Measurements from ENCODE around the gene SLC31A1. TPM values are rescaled to one million over a fixed set of nuclear protein-coding genes. Genes with fewer than 3 reads are reported as not detected.

The SLC31A1 gene
- total and polyA plus RNA-seq, 2 of the 13 experiments (the other 11 are each of a cell fraction or from before 2014, with no cell fraction given), result 62.9 to 70.0 TPM

DNA sequence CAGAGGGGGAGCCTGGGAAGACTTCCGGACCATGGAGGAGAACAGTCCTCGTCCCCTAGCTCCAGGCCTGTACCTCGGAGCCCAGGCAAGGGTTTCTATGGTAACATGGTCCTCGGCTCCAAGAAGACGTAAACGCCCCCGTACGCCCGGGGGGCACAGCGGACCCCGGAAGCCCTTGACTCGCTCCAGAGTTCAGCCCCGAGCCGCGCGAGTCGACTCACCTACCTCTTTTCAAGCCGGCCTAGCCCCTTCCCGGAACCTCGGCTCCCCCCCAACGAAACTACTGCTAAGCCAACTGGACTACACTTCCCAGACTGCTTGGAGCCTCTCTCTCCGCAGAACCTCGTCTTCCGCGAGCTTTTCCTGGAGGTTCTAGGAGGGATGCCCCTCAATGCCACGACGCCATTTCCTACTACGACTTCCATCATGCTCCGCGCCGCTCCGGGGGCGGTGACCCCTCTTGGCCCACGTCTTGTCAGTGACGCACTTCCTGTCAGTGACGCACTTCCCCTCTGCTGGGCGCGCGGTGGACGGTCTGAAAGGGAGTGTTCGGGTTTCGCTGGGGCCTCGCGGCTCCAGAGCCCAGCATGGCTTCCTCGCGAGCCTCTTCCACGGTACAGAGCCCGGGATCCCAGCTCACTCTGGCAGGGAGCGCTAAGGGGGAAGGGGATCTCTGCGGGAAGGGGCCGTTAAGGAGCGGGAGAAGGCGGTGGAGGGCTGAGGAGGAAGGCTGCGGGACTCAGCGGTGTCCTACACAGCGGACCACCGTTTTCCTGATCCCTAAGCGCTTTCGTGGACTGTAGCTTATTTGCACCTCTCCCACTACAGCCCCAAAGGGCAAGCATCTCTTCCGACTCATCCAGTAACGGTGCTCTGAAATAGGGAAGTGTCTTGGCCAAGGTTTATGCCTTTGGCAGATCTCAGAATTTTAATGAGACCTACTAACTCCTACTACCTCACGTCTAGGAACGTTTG is 54.1 kb downstream of the SLC31A1 start, which contains the start of the genes CDC26 and PRPF4 (continued):
- TF ChIP-seq, protein P1, sequence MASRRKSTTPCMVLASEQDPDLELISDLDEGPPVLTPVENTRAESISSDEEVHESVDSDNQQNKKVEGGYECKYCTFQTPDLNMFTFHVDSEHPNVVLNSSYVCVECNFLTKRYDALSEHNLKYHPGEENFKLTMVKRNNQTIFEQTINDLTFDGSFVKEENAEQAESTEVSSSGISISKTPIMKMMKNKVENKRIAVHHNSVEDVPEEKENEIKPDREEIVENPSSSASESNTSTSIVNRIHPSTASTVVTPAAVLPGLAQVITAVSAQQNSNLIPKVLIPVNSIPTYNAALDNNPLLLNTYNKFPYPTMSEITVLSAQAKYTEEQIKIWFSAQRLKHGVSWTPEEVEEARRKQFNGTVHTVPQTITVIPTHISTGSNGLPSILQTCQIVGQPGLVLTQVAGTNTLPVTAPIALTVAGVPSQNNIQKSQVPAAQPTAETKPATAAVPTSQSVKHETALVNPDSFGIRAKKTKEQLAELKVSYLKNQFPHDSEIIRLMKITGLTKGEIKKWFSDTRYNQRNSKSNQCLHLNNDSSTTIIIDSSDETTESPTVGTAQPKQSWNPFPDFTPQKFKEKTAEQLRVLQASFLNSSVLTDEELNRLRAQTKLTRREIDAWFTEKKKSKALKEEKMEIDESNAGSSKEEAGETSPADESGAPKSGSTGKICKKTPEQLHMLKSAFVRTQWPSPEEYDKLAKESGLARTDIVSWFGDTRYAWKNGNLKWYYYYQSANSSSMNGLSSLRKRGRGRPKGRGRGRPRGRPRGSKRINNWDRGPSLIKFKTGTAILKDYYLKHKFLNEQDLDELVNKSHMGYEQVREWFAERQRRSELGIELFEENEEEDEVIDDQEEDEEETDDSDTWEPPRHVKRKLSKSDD (CRISPR knock-in tag; IDR thresholded peaks at IDR 0.05; ENCODE audit: low read depth), result peak; percentile 58; the same call in 1 of the 2 replicates
- TF ChIP-seq, protein P2, sequence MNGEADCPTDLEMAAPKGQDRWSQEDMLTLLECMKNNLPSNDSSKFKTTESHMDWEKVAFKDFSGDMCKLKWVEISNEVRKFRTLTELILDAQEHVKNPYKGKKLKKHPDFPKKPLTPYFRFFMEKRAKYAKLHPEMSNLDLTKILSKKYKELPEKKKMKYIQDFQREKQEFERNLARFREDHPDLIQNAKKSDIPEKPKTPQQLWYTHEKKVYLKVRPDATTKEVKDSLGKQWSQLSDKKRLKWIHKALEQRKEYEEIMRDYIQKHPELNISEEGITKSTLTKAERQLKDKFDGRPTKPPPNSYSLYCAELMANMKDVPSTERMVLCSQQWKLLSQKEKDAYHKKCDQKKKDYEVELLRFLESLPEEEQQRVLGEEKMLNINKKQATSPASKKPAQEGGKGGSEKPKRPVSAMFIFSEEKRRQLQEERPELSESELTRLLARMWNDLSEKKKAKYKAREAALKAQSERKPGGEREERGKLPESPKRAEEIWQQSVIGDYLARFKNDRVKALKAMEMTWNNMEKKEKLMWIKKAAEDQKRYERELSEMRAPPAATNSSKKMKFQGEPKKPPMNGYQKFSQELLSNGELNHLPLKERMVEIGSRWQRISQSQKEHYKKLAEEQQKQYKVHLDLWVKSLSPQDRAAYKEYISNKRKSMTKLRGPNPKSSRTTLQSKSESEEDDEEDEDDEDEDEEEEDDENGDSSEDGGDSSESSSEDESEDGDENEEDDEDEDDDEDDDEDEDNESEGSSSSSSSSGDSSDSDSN (CRISPR knock-in tag; IDR thresholded peaks at IDR 0.05), result peak; percentile 75
- TF ChIP-seq, protein P3, sequence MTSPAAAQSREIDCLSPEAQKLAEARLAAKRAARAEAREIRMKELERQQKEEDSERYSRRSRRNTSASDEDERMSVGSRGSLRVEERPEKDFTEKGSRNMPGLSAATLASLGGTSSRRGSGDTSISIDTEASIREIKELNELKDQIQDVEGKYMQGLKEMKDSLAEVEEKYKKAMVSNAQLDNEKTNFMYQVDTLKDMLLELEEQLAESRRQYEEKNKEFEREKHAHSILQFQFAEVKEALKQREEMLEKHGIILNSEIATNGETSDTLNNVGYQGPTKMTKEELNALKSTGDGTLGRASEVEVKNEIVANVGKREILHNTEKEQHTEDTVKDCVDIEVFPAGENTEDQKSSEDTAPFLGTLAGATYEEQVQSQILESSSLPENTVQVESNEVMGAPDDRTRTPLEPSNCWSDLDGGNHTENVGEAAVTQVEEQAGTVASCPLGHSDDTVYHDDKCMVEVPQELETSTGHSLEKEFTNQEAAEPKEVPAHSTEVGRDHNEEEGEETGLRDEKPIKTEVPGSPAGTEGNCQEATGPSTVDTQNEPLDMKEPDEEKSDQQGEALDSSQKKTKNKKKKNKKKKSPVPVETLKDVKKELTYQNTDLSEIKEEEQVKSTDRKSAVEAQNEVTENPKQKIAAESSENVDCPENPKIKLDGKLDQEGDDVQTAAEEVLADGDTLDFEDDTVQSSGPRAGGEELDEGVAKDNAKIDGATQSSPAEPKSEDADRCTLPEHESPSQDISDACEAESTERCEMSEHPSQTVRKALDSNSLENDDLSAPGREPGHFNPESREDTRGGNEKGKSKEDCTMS (CRISPR knock-in tag; conservative IDR thresholded peaks at IDR 0.05), result no peak
- no peak for TF ChIP-seq CBX5 (CRISPR knock-in tag; IDR thresholded peaks at IDR 0.05; ENCODE audit: borderline replicate concordance)
- TF ChIP-seq, protein P4, sequence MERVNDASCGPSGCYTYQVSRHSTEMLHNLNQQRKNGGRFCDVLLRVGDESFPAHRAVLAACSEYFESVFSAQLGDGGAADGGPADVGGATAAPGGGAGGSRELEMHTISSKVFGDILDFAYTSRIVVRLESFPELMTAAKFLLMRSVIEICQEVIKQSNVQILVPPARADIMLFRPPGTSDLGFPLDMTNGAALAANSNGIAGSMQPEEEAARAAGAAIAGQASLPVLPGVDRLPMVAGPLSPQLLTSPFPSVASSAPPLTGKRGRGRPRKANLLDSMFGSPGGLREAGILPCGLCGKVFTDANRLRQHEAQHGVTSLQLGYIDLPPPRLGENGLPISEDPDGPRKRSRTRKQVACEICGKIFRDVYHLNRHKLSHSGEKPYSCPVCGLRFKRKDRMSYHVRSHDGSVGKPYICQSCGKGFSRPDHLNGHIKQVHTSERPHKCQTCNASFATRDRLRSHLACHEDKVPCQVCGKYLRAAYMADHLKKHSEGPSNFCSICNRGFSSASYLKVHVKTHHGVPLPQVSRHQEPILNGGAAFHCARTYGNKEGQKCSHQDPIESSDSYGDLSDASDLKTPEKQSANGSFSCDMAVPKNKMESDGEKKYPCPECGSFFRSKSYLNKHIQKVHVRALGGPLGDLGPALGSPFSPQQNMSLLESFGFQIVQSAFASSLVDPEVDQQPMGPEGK (CRISPR knock-in tag; IDR thresholded peaks at IDR 0.05), result peak; percentile 83
- TF ChIP-seq, protein P5, sequence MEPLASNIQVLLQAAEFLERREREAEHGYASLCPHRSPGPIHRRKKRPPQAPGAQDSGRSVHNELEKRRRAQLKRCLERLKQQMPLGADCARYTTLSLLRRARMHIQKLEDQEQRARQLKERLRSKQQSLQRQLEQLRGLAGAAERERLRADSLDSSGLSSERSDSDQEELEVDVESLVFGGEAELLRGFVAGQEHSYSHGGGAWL (CRISPR knock-in tag; IDR thresholded peaks at IDR 0.05), result peak; percentile 62; the same call in 1 of the 2 replicates
- TF ChIP-seq RFX5 (IDR thresholded peaks at IDR 0.05; ENCODE audit: low read depth, low read length), result peak; percentile 51; the same call in 1 of the 2 replicates
- no peak for TF ChIP-seq ZNF432 (CRISPR knock-in tag; IDR thresholded peaks at IDR 0.05; ENCODE audit: borderline replicate concordance)
- peak; percentile 65 for TF ChIP-seq JUN (CRISPR knock-in tag; IDR thresholded peaks at IDR 0.05)
- no peak for TF ChIP-seq ZNF251 (CRISPR knock-in tag; IDR thresholded peaks at IDR 0.05)
- peak; percentile 67; the same call in 1 of the 2 replicates for TF ChIP-seq ZBTB7A (CRISPR knock-in tag; IDR thresholded peaks at IDR 0.05)
- TF ChIP-seq RFX1 (IDR thresholded peaks at IDR 0.05), result peak; percentile 40; the same call in 1 of the 2 replicates
- no peak for TF ChIP-seq SRSF4 (IDR thresholded peaks at IDR 0.05; ENCODE audit: low read depth, low read length, poor library complexity, severe bottlenecking)
- TF ChIP-seq, protein P6, sequence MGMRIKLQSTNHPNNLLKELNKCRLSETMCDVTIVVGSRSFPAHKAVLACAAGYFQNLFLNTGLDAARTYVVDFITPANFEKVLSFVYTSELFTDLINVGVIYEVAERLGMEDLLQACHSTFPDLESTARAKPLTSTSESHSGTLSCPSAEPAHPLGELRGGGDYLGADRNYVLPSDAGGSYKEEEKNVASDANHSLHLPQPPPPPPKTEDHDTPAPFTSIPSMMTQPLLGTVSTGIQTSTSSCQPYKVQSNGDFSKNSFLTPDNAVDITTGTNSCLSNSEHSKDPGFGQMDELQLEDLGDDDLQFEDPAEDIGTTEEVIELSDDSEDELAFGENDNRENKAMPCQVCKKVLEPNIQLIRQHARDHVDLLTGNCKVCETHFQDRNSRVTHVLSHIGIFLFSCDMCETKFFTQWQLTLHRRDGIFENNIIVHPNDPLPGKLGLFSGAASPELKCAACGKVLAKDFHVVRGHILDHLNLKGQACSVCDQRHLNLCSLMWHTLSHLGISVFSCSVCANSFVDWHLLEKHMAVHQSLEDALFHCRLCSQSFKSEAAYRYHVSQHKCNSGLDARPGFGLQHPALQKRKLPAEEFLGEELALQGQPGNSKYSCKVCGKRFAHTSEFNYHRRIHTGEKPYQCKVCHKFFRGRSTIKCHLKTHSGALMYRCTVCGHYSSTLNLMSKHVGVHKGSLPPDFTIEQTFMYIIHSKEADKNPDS (CRISPR knock-in tag; IDR thresholded peaks at IDR 0.05), result no peak
- TF ChIP-seq ZKSCAN8 (CRISPR knock-in tag; IDR thresholded peaks at IDR 0.05; ENCODE audit: borderline replicate concordance), result no peak

Data from HepG2 (cell line).